Fibroblast of mammary gland (primary cell): ENCODE measurements around the gene LHX4.

Source experiments
- DNase-seq: peaks from one replicate; pipeline ENCODE4 v3.0.0-alpha.2; 2010; ENCODE audit warnings: low read depth
- H3K4me3 ChIP-seq: 2 replicates; pipeline ENCODE4 v1.5.1; 2011; ENCODE audit warnings: low read depth, mild to moderate bottlenecking, low read length, moderate library complexity; ENCODE audit not compliant: control insufficient read depth
- TF ChIP-seq, protein P1 (sequence below): conservative IDR thresholded peaks from 2 replicates; pipeline ENCODE4 v1.5.1; 2011; ENCODE audit warnings: low read depth, low read length, inconsistent platforms; ENCODE audit not compliant: control insufficient read depth, insufficient read depth

Gene LHX4

GRCh38 chr1:180248731-180249681 is 18.9 kb downstream of the LHX4 start:
- TF ChIP-seq, protein P1, sequence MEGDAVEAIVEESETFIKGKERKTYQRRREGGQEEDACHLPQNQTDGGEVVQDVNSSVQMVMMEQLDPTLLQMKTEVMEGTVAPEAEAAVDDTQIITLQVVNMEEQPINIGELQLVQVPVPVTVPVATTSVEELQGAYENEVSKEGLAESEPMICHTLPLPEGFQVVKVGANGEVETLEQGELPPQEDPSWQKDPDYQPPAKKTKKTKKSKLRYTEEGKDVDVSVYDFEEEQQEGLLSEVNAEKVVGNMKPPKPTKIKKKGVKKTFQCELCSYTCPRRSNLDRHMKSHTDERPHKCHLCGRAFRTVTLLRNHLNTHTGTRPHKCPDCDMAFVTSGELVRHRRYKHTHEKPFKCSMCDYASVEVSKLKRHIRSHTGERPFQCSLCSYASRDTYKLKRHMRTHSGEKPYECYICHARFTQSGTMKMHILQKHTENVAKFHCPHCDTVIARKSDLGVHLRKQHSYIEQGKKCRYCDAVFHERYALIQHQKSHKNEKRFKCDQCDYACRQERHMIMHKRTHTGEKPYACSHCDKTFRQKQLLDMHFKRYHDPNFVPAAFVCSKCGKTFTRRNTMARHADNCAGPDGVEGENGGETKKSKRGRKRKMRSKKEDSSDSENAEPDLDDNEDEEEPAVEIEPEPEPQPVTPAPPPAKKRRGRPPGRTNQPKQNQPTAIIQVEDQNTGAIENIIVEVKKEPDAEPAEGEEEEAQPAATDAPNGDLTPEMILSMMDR, result no peak
- no peak overlapping the region for H3K4me3 ChIP-seq
- no peak for DNase-seq

DNA sequence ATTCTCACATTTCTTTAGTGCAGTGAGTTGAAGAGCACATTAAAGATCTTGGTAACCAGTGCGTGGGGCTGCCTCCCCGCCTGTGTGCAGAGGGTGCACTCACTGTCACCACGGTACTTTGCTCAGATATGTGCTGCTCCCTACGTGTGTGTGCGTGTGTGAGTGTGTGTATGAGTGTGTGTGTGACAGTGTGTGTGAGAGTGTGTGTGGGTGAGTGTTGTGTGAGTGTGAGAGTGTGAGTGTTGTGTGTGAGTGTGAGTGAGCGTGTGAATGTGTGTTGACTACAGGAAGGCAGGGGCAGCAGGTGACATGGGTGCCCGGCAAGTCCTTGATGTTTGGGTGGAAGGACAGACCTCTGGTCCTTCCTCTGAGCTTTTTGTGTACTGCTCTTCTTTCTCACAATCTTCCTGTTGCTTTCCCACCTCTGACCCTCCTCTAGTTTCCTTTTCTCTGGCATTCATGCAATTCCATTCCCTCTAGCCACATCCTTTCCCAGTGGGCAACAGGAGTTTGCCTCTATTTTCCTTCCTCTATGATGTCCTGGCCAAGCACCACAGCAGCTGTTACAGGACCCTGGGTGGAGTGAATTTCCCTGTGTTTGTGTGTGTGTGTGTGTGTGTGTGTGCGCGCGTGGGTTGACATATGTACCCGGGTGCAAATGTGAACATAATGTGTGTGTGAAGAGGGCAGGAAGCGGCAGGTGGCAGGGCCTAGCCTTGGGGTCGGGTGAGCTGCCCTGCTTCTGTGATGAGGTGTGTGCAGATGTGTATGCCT is 19.8 kb downstream of the LHX4 start:
- no peak overlapping the region for H3K4me3 ChIP-seq
- TF ChIP-seq, protein P1, result no peak
- no peak for DNase-seq

DNA sequence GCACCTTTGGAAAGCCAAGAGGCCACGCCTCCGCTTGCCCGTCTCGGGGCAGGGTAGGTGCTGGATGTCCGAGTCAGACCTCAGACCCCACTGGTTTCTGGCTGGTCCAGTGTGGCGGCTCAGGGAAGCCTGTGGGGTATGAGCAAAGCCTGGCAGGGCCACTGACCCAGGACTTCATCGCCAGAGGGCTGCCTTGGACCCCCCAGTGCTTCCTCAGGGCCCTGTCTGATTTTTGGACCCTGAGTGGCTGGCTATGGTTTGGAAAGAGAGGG is 20.4 kb downstream of the LHX4 start:
- TF ChIP-seq, protein P1, result no peak
- no peak for DNase-seq
- no peak overlapping the region for H3K4me3 ChIP-seq

DNA sequence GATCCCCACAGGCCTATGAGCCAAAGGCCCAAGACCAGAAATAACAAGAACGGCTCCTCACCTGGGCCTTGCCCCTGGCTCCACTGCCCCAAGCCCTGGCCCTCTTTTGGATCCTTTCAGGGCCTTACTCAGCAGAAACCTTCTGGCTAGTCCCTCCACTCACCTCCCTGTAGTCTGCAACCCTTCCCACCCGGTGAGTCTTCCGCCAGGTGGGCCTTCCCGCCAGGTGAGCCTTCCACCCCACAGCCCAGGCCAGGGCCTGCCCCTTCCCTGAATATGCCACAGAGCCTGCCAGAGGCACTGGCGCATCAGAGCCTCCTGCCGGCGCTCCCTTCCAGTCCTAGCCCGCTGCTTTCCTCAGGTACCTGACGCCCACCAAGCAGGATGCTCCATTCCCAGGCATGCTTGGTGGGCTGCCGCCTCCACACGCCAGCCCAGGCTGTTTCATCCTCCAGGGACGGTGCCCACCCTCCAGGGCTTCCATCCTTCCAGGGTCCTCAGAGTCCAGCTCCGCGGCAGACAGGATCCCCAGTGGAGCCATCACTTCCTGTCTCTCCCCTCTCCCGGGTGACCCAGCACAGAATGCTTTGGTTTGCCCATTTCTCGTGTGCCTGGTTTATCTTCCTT is 20.9 kb downstream of the LHX4 start:
- DNase-seq, result no peak
- TF ChIP-seq, protein P1, result no peak
- H3K4me3 ChIP-seq, result no peak overlapping the region

DNA sequence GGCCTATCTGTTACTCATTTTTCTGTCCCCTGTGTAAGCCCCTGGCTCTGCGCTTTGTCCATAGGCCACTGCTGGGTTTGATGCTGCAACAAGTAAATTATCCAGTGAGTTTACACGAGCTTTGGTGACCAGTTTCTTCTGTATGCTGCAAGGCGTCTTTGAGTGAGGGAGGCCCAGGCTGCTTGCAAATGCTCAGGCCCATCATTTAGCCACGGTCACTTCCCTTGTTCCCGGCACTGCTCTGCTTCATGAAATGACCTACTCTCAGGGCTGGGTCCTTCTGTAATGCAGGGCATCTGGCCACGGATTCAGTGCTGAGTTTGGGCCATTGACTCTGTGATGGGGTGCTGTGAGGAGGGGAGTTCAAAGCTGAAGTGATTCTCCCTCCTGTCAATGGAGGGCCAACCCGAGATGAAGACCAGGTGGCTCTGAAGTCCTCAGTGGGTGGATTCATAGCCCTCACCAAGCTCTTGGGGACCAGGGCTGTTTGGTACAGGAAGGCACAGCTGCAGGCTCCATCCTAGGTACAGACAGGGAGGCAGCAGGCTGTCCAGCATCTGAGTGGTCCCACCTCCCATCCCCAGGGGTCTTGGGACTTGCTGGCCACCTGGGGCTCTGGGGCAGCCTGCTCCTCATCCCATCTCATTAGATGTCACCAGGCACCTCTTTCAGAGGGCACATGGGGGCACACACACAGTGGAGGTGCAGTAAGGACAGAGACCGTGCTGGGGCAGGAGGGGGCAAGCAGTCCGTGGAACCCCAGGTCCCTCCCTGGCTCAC is 21.7 kb downstream of the LHX4 start:
- no peak overlapping the region for H3K4me3 ChIP-seq
- TF ChIP-seq, protein P1, result no peak
- DNase-seq, result no peak
